HEK293T (cell line): ENCODE data around the gene CDCA8.

Experiments used
- BHLHE40 ChIP-seq: fragments of 450-650 bp; IDR thresholded peaks from 2 replicates; pipeline ENCODE4 v1.6.1; 2016; ENCODE audit warnings: mild to moderate bottlenecking, moderate library complexity, borderline replicate concordance
- CTBP1 ChIP-seq: fragments of 450-650 bp; IDR thresholded peaks from 2 replicates; pipeline ENCODE4 v1.6.1; 2016; ENCODE audit warnings: borderline replicate concordance
- ELF4 ChIP-seq: fragments of 450-650 bp; IDR thresholded peaks from 2 replicates; pipeline ENCODE4 v1.6.1; 2017; ENCODE audit warnings: antibody characterized with exemption
- FOXA1 ChIP-seq: fragments of 450-650 bp; IDR thresholded peaks from 2 replicates; pipeline ENCODE4 v1.6.1; 2016; ENCODE audit warnings: mild to moderate bottlenecking
- FOXK2 ChIP-seq: fragments of 450-650 bp; IDR thresholded peaks from 2 replicates; pipeline ENCODE4 v1.6.1; 2016; ENCODE audit warnings: mild to moderate bottlenecking
- FOXM1 ChIP-seq: fragments of 450-650 bp; IDR thresholded peaks from 2 replicates; pipeline ENCODE4 v1.6.1; 2017; ENCODE audit warnings: mild to moderate bottlenecking, borderline replicate concordance
- HDGF ChIP-seq: fragments of 450-650 bp; IDR thresholded peaks from 2 replicates; pipeline ENCODE4 v1.6.1; 2017; ENCODE audit warnings: antibody characterized with exemption, borderline replicate concordance
- L3MBTL2 ChIP-seq: fragments of 450-650 bp; conservative IDR thresholded peaks from 2 replicates; pipeline ENCODE4 v1.6.1; 2016; ENCODE audit warnings: mild to moderate bottlenecking
- LEF1 ChIP-seq: fragments of 450-650 bp; IDR thresholded peaks from 2 replicates; pipeline ENCODE4 v1.6.1; 2017; ENCODE audit warnings: mild to moderate bottlenecking, borderline replicate concordance
- NFRKB ChIP-seq: fragments of 450-650 bp; IDR thresholded peaks from 2 replicates; pipeline ENCODE4 v1.6.1; 2016; ENCODE audit warnings: mild to moderate bottlenecking, moderate library complexity
- PKNOX1 ChIP-seq: fragments of 450-650 bp; IDR thresholded peaks from 2 replicates; pipeline ENCODE4 v1.6.1; 2016
- SP1 ChIP-seq: fragments of 450-650 bp; IDR thresholded peaks from 2 replicates; pipeline ENCODE4 v1.6.1; 2017
- SUZ12 ChIP-seq: fragments of 450-650 bp; IDR thresholded peaks from 2 replicates; pipeline ENCODE4 v1.6.1; 2016; ENCODE audit warnings: mild to moderate bottlenecking
- ZNF384 ChIP-seq: fragments of 450-650 bp; IDR thresholded peaks from 2 replicates; pipeline ENCODE4 v1.6.1; 2016

- no peak for TF ChIP-seq SP1
- no peak for TF ChIP-seq CTBP1
- no peak for TF ChIP-seq LEF1
- TF ChIP-seq SUZ12 = no peak
- no peak for TF ChIP-seq FOXK2
- no peak for TF ChIP-seq FOXM1
- no peak for TF ChIP-seq FOXA1
- no peak for TF ChIP-seq BHLHE40
- TF ChIP-seq L3MBTL2 = no peak
- TF ChIP-seq ZNF384 = no peak
- TF ChIP-seq ELF4 = no peak
- TF ChIP-seq NFRKB = no peak
- TF ChIP-seq PKNOX1 = no peak
- no peak for TF ChIP-seq HDGF
These were observed 56.2 kb downstream of the CDCA8 start for GRCh38 chr1:37748565-37748964.
